ENCODE measurements around the gene METTL14.

METTL14 gene

DNA sequence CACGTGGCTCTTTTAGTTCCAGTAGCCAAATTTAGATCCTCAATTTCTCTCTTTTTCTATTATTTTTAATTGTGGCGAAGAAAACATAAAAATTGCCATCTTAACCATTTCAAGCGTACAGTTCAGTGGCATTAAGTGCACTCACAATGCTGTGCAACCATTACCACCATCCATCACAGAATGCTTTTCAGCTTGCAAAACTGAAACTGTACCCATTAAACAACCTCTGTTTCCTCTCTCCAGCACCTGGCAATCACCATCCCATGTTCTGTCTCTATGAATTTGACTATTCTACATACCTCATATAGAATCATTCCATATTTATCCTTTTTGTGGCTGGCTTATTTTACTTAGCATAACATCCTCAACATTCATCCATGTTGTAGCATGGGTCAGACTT, 74.9 kb downstream of the METTL14 start:
- DNase-seq = no peak

DNA sequence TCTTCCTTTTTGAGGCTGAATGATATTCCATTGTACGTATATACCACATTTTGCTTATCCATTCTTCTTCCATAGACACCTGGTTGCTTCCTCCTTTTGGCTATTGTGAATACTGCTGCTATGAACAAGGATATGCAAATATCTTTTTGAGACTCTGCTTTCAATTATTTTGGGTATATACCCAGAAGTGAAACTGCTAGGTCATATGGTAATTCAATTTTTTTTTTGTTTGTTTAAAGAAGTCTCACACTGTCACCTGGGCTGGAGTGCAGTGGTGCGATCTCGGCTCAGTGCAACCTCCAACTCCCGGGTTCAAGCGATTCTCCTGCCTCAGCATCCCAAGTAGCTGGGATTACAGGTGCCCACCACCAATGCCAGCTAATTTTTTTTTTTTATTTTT, 75.3 kb downstream of the METTL14 start:
- DNase-seq = no peak

DNA sequence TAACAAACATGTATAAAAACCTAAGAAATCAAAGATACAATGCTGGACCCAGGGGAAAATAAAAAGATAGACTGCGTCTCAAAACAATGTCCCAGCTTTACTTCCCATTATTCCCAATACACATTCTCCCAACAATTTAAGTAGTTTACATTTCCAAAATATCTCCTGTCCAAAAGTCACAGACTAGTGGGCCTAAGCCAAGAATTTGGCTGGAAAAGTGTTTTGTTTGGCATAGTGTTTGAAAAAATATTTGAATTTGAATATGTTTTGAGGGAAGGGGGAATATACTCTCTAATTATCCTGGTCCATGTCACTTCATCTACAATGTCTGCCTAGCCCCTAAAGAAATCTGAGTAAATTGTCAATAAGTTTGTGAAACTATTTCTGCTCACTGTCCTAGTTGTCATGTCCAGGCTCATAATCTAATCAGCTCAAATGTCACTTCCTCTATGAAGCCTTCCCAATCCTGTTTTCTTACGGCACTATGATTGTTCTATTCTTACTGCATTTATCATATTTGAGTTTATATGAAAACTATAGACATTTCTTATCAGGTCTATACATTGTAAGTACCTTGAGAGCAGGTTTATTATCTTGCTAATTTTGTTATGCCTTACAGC, 76.3 kb downstream of the METTL14 start:
- no peak for DNase-seq

DNA sequence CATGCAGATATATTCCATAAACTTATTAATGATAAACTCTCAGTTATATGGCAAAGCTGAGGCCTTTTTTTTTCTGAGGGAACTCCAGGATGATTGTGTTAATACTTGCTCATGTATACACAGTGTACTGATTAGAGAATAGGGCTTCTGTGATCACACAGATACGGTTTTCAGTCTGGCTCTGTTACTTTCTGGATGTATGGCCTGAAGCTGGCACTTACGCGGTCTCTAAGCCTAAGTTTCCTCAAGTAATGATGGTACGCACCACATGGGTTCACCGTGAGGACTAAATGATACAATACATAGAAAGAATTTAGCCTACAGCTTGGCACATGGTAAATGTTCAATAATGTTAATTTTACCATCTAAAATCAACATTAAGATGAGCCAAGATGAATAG, 77.0 kb downstream of the METTL14 start:
- DNase-seq = no peak

DNA sequence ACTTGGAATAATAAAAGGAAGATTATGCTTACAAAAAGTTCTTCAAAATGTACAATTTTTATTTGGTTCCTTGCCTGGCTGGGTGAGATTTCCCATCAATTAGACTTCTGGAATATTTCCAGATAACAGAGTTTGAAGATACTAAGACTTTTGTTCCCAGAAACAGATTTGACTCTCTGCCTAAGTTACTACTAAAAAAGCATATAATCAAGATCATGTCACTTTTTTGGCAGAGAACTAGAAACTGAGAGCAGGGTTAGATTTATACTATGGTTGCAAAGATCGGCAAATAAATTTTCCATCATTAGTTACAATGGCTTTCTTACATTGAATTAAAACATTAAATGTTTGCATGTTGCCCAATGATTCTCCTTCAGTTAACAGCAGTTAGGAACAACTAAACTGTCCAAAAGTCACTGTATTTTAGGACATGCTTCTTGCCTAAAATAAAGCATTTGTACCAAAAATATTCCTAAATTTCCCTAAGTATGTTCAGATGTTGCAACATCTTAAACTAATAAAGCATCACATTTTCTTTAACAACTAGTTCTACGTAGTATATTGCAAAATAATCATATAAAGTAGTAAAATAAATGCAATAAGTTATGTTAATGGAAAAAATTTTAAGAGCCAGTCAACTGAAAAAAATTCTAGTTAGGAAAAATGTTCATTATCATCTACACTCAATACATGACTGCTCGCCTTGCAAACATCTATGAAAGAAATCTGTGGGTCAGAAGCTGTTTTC, 77.7 kb downstream of the METTL14 start:
- DNase-seq = no peak
